PC-3 (cell line): Measurements from ENCODE around the gene FGFR3. TPM values are rescaled to one million over a fixed set of nuclear protein-coding genes. Genes with fewer than 3 reads are reported as not detected.

ENCODE experiments used
- ATAC-seq: fragments of 200-7000 bp; cut with Tn5 transposase; 2 replicates; pipeline ENCODE4 v1.9.1; 2020; ENCODE audit warnings: mild to moderate bottlenecking, moderate library complexity
- BruUV-seq: library from RNA; stranded (reverse); fragments of 400-500 nt; replicated peaks from 2 replicates; lab custom pipeline; 2021; lab: Mats Ljungman, UMichigan
- CTCF ChIA-PET: fragments of 300-600 bp; sonication (Branson Sonifier 250); formaldehyde crosslinking; loops from one replicate; lab custom pipeline; 2022; ENCODE audit warnings: antibody characterized with exemption; lab: Charles Lee
- POLR2A ChIA-PET: fragments of 300-600 bp; sonication (Branson Sonifier 250); formaldehyde crosslinking; loops from one replicate; lab custom pipeline; 2022; ENCODE audit warnings: antibody characterized with exemption; ENCODE audit not compliant: unreplicated experiment; lab: Charles Lee
- DNase-seq: peaks from one replicate; pipeline ENCODE4 v3.0.0-alpha.2; 2015
- H2AFZ ChIP-seq: fragments of 300-600 bp; sonication (generic); 2 replicates; pipeline ENCODE4 v1.6.0; 2016; ENCODE audit warnings: antibody characterized with exemption, low read length
- H3F3A ChIP-seq: fragments of 300-600 bp; sonication (generic); one replicate; pipeline ENCODE4 v1.6.0; 2017; ENCODE audit warnings: antibody characterized with exemption, low read length, control low read depth, mild to moderate bottlenecking; ENCODE audit not compliant: unreplicated experiment
- H3K27ac ChIP-seq: fragments of 300-600 bp; sonication (generic); 2 replicates; pipeline ENCODE4 v1.5.1; 2016; ENCODE audit warnings: mild to moderate bottlenecking, low read length
- H3K27me3 ChIP-seq: fragments of 300-600 bp; sonication (generic); 2 replicates; pipeline ENCODE4 v1.6.1; 2016; ENCODE audit warnings: low read length, mixed read lengths
- H3K36me3 ChIP-seq: fragments of 300-600 bp; sonication (generic); 2 replicates; pipeline ENCODE4 v1.6.1; 2016; ENCODE audit warnings: low read depth, mixed run types, low read length, mixed read lengths
- H3K4me1 ChIP-seq: fragments of 300-600 bp; sonication (generic); 2 replicates; pipeline ENCODE4 v1.5.1; 2016; ENCODE audit warnings: low read length; ENCODE audit not compliant: insufficient read depth
- H3K4me2 ChIP-seq: fragments of 300-600 bp; sonication (generic); 2 replicates; pipeline ENCODE4 v1.6.0; 2016; ENCODE audit warnings: low read length
- H3K4me3 ChIP-seq: fragments of 300-600 bp; sonication (generic); 2 replicates; pipeline ENCODE4 v1.5.1; 2016; ENCODE audit warnings: mild to moderate bottlenecking, low read length, mixed read lengths
- H3K79me2 ChIP-seq: fragments of 300-600 bp; sonication (generic); 2 replicates; pipeline ENCODE4 v1.6.1; 2017; ENCODE audit warnings: low read length, mixed read lengths
- H3K9ac ChIP-seq: fragments of 300-600 bp; sonication (generic); 2 replicates; pipeline ENCODE4 v1.6.0; 2016; ENCODE audit warnings: mild to moderate bottlenecking, low read length
- H3K9me2 ChIP-seq: fragments of 300-600 bp; sonication (generic); replicated peaks from 2 replicates; pipeline ENCODE4 v1.6.1; 2016; ENCODE audit warnings: mixed run types, low read length, mixed read lengths
- H3K9me3 ChIP-seq: fragments of 300-600 bp; sonication (generic); 2 replicates; pipeline ENCODE4 v1.6.1; 2016; ENCODE audit warnings: low read length, mixed read lengths
- H4K20me1 ChIP-seq: fragments of 300-600 bp; sonication (generic); 2 replicates; pipeline ENCODE4 v1.6.1; 2016; ENCODE audit warnings: low read length, mixed read lengths
- EZH2 ChIP-seq: fragments of 300-600 bp; sonication (generic); IDR thresholded peaks from one replicate; pipeline ENCODE4 v1.6.1; 2017; ENCODE audit warnings: antibody characterized with exemption, mild to moderate bottlenecking, low read length; ENCODE audit not compliant: unreplicated experiment
- EZH2phosphoT487 ChIP-seq: fragments of 300-600 bp; sonication (generic); IDR thresholded peaks from 2 replicates; pipeline ENCODE4 v1.6.1; 2018; ENCODE audit warnings: mild to moderate bottlenecking, antibody characterized with exemption, low read length, borderline replicate concordance
- intact Hi-C: fragments of 100-400 bp; cut with micrococcal nuclease; formaldehyde crosslinking; loops from 2 replicates; pipeline ENCODE4 v1.9.0; 2023
- total RNA-seq: library from RNA; depleted of rRNA; stranded (reverse); fragments of >200 nt; gene quantifications from 2 replicates; pipeline ENCODE4 v1.2.3, GENCODE V29; 2014
- TF ChIP-seq, protein P1 (sequence below): fragments of 300-600 bp; sonication (generic); conservative IDR thresholded peaks from 2 replicates; pipeline ENCODE4 v1.5.1; 2017; ENCODE audit warnings: antibody characterized with exemption, low read depth, mild to moderate bottlenecking, low read length

Gene FGFR3
- total RNA-seq, 1 experiment from 2014 or later = 0.11 TPM

DNA sequence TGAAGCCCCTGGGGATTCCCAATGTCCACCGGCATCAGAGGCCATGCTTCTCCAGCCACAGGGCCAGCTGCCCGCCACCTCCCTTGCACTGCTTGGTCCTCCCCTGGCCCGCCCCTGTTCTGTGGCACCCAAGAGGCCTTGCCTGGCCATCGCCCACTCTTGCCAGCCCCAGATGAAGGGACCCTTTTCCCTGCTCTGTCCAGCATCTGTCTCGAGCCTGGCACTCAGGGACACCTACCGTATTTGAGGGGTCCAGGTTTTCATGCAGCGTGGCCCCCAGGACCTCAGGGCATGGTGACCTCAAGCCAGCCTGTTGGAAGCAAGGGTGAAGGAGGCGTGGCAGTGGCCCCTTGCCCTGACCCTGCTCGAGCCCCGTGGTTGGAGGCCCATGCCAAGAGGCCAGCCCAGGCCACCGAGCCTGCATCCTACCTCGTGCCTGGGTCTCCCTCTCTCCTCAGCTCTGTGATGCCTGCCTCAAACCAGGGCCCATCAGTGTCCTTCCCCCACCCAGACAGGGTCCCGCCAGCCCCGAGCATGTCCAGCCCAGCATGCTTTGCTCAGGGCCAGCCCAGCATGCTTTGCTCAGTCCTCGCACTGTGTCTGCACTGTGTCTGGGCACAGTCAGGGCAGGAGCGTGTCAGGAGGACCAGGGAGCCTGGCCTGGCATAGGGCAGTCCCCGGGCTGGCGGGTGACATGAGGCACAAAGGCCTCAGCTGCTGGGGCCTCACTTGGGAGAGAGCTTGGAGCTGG lies 14.3 kb upstream of the FGFR3 start:
- no TSS peak for BruUV-seq
- Histone ChIP-seq H3F3A (no peaks in the 10 kb centered on the region), H3K36me3 (no peaks in the 10 kb centered on the region), H3K9me2 (no peaks in the 10 kb centered on the region), H3K9me3 (no peaks in the 10 kb centered on the region), H3K9ac (no peak overlapping the region), H3K27ac (no peak overlapping the region), H3K4me3 (no peak overlapping the region), H3K79me2 (no peaks in the 10 kb centered on the region), H3K27me3 (no peaks in the 10 kb centered on the region), H3K4me1 (no peaks in the 10 kb centered on the region), H2AFZ (no peak overlapping the region), H4K20me1 (no peaks in the 10 kb centered on the region), H3K4me2 (no peak overlapping the region)
- CTCF ChIA-PET = no interaction called here
- POLR2A ChIA-PET = no interaction called here
- DNase-seq (no peak), ATAC-seq (no peak)
- intact Hi-C loops = no loop called here
- TF ChIP-seq EZH2phosphoT487 (no peak), EZH2 (no peak)
- TF ChIP-seq, protein P1, sequence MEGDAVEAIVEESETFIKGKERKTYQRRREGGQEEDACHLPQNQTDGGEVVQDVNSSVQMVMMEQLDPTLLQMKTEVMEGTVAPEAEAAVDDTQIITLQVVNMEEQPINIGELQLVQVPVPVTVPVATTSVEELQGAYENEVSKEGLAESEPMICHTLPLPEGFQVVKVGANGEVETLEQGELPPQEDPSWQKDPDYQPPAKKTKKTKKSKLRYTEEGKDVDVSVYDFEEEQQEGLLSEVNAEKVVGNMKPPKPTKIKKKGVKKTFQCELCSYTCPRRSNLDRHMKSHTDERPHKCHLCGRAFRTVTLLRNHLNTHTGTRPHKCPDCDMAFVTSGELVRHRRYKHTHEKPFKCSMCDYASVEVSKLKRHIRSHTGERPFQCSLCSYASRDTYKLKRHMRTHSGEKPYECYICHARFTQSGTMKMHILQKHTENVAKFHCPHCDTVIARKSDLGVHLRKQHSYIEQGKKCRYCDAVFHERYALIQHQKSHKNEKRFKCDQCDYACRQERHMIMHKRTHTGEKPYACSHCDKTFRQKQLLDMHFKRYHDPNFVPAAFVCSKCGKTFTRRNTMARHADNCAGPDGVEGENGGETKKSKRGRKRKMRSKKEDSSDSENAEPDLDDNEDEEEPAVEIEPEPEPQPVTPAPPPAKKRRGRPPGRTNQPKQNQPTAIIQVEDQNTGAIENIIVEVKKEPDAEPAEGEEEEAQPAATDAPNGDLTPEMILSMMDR = no peak

DNA sequence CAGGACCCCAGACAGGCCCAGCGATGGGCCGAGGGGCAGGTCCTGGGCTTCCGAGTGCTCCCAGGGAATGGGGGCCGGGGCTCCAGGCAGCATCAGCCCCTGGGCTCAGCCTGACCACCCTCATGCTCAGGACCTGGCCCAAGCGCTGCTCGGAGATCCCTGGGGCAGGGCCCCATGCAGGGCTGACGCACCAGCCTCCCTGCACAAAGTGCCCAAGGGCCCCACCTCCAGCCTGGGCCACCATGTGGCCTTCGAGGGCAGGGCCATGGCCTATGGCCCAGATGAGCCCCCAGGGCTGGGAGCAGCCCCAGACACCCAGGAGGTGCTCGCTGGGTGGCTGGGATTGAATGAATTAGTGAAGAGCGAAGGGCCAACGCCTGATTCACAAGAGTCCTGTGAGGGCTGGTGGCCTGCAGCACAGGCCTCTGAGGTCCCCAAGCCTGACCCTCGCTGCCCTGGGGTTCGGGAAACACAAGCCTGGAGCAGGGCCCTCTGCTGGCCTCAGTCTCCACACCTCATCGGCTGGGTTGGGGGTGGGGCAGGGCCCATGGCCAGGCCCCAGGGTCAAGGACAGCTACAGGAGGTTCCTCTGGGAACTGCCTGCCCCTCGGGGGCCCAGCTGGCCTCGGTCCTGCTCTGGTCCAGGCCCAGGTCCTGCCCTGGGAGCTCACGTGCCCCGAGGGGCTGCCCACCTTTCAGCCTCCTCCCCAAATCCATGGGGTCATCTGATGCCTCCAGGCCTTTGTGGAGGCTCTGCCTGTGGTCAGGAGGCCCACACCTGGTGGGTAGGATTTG lies 13.3 kb upstream of the FGFR3 start:
- Histone ChIP-seq H3K9me3 (no peaks in the 10 kb centered on the region), H3K79me2 (no peaks in the 10 kb centered on the region), H3K9ac (no peak overlapping the region), H3K9me2 (no peaks in the 10 kb centered on the region), H3K4me1 (no peaks in the 10 kb centered on the region), H3K4me2 (no peak overlapping the region), H3K36me3 (no peaks in the 10 kb centered on the region), H3F3A (no peaks in the 10 kb centered on the region), H2AFZ (no peak overlapping the region), H3K4me3 (no peak overlapping the region), H4K20me1 (no peaks in the 10 kb centered on the region), H3K27me3 (no peaks in the 10 kb centered on the region), H3K27ac (no peak overlapping the region)
- TF ChIP-seq EZH2 (no peak), EZH2phosphoT487 (no peak)
- TF ChIP-seq, protein P1 = no peak
- no TSS peak for BruUV-seq
- ChIA-PET POLR2A (no interaction called here), CTCF (no interaction called here)
- no peak for ATAC-seq
- intact Hi-C loops = no loop called here
- no peak for DNase-seq

DNA sequence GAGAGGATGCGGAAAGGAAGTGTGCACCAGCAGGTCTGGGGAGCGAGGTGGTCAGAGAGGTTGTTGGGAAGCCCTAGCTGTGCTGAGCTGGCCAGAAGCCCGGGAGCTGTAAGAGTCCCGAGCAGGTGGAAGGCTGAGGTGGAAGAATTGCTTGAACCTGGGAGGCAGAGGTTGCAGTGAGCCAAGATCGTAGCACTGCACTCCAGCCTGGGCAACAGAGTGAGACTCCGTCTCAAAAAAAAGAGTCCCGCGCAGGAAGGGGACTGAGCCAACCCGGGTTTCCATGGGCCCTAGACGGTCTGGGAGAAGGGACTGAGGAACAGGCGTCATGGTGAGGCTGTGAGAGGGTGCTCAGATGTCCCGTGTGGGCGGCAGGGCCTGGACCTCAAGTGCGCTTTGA lies 12.7 kb upstream of the FGFR3 start:
- DNase-seq (no peak), ATAC-seq (no peak)
- Histone ChIP-seq H4K20me1 (no peaks in the 10 kb centered on the region), H3K9me3 (no peaks in the 10 kb centered on the region), H3K4me1 (no peaks in the 10 kb centered on the region), H3K27ac (no peak overlapping the region), H3F3A (no peaks in the 10 kb centered on the region), H3K4me3 (no peak overlapping the region), H2AFZ (no peak overlapping the region), H3K9ac (no peak overlapping the region), H3K9me2 (no peaks in the 10 kb centered on the region), H3K27me3 (no peaks in the 10 kb centered on the region), H3K4me2 (no peak overlapping the region), H3K79me2 (no peaks in the 10 kb centered on the region), H3K36me3 (no peaks in the 10 kb centered on the region)
- intact Hi-C loops = no loop called here
- BruUV-seq = no TSS peak
- ChIA-PET CTCF (no interaction called here), POLR2A (no interaction called here)
- TF ChIP-seq EZH2 (no peak), EZH2phosphoT487 (no peak)
- TF ChIP-seq, protein P1 = no peak
